Adipocyte (in vitro differentiated cells): ENCODE results near the gene NFATC4.
"Not testable (repeated sequence)": the region's sequence is repeated elsewhere in the genome, so short reads cannot be mapped to it uniquely, and the experiment has no call there.

Experiments used
- DNase-seq: peaks from one replicate; pipeline ENCODE4 v3.0.0-alpha.2; 2015; ENCODE audit warnings: low read depth
- H3K27me3 ChIP-seq: replicated peaks from 2 replicates; pipeline ENCODE4 v1.7.0; 2013; ENCODE audit warnings: mild to moderate bottlenecking, low read length, moderate library complexity; ENCODE audit not compliant: control insufficient read depth, insufficient read depth
- H3K36me3 ChIP-seq: 2 replicates; pipeline ENCODE4 v1.7.0; 2013; ENCODE audit warnings: low read length, mild to moderate bottlenecking, moderate library complexity; ENCODE audit not compliant: control insufficient read depth, insufficient read depth, severe bottlenecking
- H3K4me1 ChIP-seq: 2 replicates; pipeline ENCODE4 v1.7.0; 2013; ENCODE audit warnings: mild to moderate bottlenecking, low read length, moderate library complexity; ENCODE audit not compliant: control insufficient read depth, insufficient read depth
- H3K4me3 ChIP-seq: 2 replicates; pipeline ENCODE4 v1.7.0; 2013; ENCODE audit warnings: mild to moderate bottlenecking, low read length, moderate library complexity
- H3K9ac ChIP-seq: 2 replicates; pipeline ENCODE4 v1.7.0; 2013; ENCODE audit warnings: mild to moderate bottlenecking, low read length, moderate library complexity
- H3K9me3 ChIP-seq: 2 replicates; pipeline ENCODE4 v1.7.0; 2013; ENCODE audit warnings: mild to moderate bottlenecking, low read length, moderate library complexity; ENCODE audit not compliant: control insufficient read depth

The NFATC4 gene

DNA sequence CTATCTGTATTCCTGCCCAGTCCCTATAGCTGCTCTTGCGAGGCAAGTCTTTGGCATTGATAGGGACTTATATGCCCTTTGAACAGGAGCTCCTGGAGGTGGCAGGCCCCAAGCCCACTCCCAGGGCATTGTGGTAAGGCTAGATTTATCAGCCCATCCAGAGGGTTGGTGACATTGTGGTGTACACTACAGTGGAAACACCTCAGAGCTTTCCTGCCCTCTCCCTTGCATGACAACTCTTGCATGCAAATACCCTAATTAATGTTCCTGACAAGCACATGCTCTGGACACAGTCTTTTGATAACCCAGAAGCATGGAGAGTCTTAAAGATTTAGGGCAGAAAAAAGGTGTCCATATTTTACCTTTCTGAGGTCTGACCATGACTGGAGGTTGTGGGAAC, 27.4 kb upstream of the NFATC4 start:
- H3K4me3 ChIP-seq, result no peak overlapping the region
- no peaks in the 10 kb centered on the region for H3K9me3 ChIP-seq
- peaks cover 4% of the 10 kb centered on the region for H3K27me3 ChIP-seq
- no peaks in the 10 kb centered on the region for H3K36me3 ChIP-seq
- no peak for DNase-seq
- no peak overlapping the region for H3K9ac ChIP-seq
- H3K4me1 ChIP-seq, result peaks cover 10% of the 10 kb centered on the region

- Histone ChIP-seq H3K36me3 (no peaks in the 10 kb centered on the region), H3K9me3 (no peaks in the 10 kb centered on the region), H3K4me3 (no peak overlapping the region), H3K9ac (no peak overlapping the region), H3K4me1 (peaks cover 10% of the 10 kb centered on the region), H3K27me3 (peaks cover 4% of the 10 kb centered on the region)
- DNase-seq, result no peak
Observed at GRCh38 chr14:24342889-24343288, 25.1 kb upstream of the NFATC4 start.

DNA sequence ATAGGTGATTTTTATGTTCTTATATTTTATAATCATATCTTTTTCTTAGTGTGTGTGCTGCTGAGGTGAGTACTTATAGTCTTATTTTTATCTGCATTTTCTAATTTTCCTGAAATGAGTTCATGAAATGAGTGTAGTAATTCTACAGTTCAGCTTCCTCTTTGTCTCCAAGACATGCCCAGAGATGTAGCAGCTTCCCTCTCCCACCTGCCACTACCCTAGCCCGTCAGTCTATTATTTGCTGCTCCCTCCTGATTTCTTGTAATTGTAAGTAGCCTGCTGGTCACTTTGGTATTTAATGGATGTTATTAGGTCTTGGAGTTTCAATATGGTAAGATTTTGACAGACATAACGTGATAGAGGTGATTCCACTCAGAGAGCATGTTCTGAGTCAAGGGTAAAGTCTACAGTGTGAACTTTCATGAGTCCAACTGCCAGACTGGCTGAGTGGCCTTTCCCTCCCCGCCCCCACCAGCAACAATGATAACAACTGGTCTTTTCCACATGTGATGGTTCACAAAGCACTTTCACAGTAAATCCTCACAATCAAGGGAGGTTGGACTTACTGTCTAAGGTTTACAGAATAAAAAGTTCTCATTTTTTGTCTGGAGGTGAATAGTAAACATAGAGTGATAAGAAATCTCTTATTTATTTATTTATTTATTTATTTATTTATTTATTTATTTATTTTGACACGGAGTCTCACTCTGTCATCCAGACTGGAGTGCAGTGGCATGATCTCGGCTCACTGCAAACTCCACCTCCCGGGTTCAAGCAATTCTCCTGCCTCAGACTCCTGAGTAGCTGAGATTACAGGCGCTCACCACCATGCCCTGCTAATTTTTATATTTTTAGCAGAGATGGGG, 24.0 kb upstream of the NFATC4 start:
- no peak for DNase-seq
- H3K9me3 ChIP-seq, result no peaks in the 10 kb centered on the region
- H3K4me3 ChIP-seq, result no peak overlapping the region
- H3K27me3 ChIP-seq, result no peaks in the 10 kb centered on the region
- peaks cover 6% of the 10 kb centered on the region for H3K4me1 ChIP-seq
- no peaks in the 10 kb centered on the region for H3K36me3 ChIP-seq
- no peak overlapping the region for H3K9ac ChIP-seq

DNA sequence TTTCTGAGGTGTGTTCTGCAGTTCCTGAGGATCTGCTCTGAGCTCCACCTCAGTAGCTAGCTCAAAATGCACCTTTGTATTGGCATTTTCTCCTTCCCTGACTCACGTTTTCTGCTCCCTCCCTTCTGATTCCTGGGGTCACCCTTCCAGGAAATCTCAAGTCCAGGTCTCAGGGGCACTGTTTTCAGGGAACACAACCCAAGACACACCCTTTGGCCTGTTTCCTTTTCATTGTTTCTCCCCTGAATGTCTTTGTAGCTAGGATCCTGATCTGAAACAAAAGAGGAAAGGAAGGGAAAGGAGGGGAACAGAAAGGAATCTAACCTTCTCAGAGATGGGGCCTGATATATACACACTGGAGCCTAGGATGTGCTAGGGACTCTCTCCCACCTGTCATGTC, 20.9 kb upstream of the NFATC4 start:
- H3K9ac ChIP-seq, result no peak overlapping the region
- DNase-seq, result no peak
- H3K4me3 ChIP-seq, result no peak overlapping the region
- H3K27me3 ChIP-seq, result no peaks in the 10 kb centered on the region
- peaks cover 14% of the 10 kb centered on the region for H3K4me1 ChIP-seq
- H3K36me3 ChIP-seq, result no peaks in the 10 kb centered on the region
- no peaks in the 10 kb centered on the region for H3K9me3 ChIP-seq

DNA sequence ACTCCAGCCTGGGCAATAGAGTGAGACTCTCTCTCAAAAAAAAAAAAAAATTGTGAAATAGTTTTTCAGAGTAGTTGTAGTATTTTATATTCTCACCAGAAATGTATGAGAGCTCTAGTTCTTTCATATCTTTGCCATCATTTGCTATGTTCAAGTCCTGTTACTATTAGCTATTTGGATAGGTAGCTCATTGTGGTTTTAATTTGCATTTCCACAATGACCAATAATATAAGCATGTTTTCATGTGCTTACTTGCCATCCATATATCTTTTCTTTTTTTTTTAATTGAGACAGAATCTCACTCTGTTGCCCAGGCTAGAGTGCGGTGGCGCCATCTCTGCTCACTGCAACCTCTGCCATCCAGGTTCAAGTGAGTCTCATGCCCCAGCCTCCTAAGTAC, 19.8 kb upstream of the NFATC4 start:
- Histone ChIP-seq H3K4me3 (no peak overlapping the region), H3K9me3 (no peaks in the 10 kb centered on the region), H3K36me3 (no peaks in the 10 kb centered on the region), H3K9ac (no peak overlapping the region), H3K27me3 (no peaks in the 10 kb centered on the region), H3K4me1 (peaks cover 15% of the 10 kb centered on the region)
- no peak for DNase-seq

DNA sequence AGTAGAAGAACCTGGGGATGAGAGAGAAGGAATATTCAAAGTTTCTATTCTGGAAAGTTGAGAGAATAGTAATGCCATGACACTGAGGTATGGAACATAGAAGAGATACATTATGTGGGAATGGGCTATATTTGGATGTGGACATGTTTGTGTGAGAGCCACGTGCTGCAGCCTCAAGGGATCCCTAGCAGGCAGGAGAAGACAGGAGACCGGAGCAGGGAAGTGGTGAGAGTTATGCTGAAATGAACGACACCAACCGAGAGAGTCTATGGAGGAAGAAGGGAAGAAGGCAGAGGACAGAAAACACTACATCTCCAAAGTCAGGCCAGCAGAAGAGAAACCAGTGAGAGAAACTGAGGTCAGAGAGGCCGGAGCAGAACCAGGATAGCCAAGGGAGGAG, 18.2 kb upstream of the NFATC4 start:
- no peaks in the 10 kb centered on the region for H3K27me3 ChIP-seq
- H3K9me3 ChIP-seq, result no peaks in the 10 kb centered on the region
- no peak overlapping the region for H3K4me3 ChIP-seq
- no peak overlapping the region for H3K9ac ChIP-seq
- H3K4me1 ChIP-seq, result peaks cover 24% of the 10 kb centered on the region
- no peak for DNase-seq
- no peaks in the 10 kb centered on the region for H3K36me3 ChIP-seq

DNA sequence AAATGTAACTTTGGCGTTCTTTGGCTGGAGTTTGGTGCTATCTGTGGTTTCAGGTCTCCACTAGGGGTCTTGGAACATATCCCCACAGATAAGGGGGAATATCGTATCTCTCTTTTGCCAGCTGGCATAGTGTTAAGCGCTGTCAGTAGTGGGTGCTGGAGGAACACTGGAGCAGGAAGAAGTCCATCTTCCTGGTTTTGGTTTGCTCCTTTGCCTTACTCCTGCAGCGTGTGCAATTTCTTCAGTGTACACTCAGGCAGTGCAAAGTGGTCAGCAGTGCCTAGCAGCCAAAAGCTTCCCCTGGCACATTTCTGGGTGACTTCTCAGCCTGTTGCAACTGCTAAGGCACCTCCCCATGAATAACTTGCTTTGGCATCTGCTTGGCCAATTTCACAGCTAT, 16.5 kb upstream of the NFATC4 start:
- Histone ChIP-seq H3K27me3 (no peaks in the 10 kb centered on the region), H3K9ac (peak overlapping the region; percentile 22), H3K9me3 (no peaks in the 10 kb centered on the region), H3K4me1 (peaks cover 24% of the 10 kb centered on the region), H3K4me3 (peak overlapping the region; percentile 13), H3K36me3 (no peaks in the 10 kb centered on the region)
- peak; percentile 77 for DNase-seq

DNA sequence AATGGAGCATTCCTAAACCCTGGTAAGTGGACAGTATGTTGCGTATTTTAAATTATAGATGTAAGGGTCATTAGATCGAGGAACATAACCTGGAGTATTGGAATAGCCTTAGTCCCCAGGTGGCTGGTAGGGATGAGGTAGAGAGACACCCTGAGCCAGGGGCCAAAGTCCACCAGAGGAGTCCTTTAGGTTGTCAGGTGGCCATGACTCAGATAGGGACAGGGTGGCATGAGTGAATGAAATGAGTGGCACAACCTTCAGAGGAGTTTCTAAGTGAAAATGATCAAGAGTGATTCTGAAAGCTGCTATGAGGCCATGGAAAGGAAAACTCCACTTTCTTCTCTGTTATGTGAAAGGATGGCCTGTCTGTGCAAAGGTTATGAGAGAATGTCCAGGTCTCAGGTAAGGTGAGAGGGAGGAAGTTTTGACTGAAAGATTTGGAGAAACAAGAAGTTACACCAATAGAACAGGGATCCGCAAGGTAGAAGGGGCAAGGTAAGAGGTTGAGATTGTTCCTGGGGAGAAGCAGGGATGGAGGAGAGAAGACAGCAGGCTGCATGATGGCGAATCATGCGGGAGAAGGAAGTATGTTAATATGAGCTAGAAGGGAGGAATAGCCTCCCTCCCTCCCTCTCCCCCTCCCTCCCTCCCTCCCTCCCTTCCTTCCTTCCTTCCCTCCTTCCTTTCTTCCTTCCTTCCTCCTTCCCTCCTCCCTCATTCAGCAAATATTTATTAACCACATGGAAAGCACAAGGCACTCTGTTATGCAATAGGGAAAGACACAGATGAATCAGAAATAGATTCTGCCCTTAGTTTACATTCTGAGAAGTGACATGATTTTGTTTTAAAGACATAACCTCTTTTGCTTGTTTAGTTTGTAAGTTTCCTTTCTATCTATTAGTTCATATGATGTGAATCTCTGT, 14.2 kb upstream of the NFATC4 start:
- no peak overlapping the region for H3K4me3 ChIP-seq

DNA sequence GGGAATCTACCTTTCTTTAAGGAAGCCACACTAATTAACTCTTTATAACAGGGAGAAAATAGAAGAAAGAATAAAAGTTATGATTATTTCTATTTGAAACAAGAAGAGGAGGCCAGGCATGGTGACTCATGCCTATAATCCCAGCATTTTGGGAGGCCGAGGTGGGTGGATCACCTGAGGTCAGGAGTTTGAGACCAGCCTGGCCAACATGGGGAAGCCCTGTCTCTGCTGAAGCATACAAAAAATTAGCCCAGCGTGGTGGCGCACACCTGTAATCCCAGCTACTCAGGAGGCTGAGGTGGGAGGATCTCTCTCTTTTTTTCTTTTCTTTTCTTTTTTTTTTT, 13.5 kb upstream of the NFATC4 start:
- H3K9me3 ChIP-seq, H3K4me3 ChIP-seq, DNase-seq, H3K27me3 ChIP-seq, H3K36me3 ChIP-seq: not testable (repeated sequence)
- H3K4me1 ChIP-seq, result peaks cover 24% of the 10 kb centered on the region
- peak overlapping the region; percentile 51 for H3K9ac ChIP-seq

More for the DNA sequence above, 14.2 kb upstream of the NFATC4 start:
- peak; percentile 72 for DNase-seq
- peak overlapping the region; percentile 51 for H3K9ac ChIP-seq
- no peaks in the 10 kb centered on the region for H3K27me3 ChIP-seq
- no peaks in the 10 kb centered on the region for H3K9me3 ChIP-seq
- peaks cover 24% of the 10 kb centered on the region for H3K4me1 ChIP-seq
- H3K36me3 ChIP-seq, result no peaks in the 10 kb centered on the region

DNA sequence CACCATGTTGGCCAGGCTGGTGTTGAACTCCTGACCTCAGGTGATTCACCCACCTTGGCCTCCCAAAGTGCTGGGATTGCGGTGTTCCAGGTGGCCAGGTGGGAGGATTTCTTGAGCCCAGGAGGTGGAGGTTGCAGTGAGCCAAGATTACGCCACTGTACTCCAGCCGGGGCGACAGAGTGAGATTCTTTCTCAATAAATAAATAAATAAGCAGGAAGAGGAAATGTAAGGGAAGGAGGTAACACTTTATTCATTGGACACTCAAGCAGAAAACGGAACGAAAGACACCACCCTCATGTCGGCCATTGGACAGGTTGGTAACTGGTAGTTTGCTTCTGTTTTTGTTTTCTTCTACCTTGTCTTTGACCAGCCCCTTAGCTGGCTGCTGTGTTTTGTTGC, 13.0 kb upstream of the NFATC4 start:
- Histone ChIP-seq H3K4me3 (no peak overlapping the region), H3K36me3 (no peaks in the 10 kb centered on the region), H3K9me3 (no peaks in the 10 kb centered on the region), H3K9ac (no peak overlapping the region), H3K4me1 (peaks cover 24% of the 10 kb centered on the region), H3K27me3 (no peaks in the 10 kb centered on the region)
- DNase-seq, result no peak

DNA sequence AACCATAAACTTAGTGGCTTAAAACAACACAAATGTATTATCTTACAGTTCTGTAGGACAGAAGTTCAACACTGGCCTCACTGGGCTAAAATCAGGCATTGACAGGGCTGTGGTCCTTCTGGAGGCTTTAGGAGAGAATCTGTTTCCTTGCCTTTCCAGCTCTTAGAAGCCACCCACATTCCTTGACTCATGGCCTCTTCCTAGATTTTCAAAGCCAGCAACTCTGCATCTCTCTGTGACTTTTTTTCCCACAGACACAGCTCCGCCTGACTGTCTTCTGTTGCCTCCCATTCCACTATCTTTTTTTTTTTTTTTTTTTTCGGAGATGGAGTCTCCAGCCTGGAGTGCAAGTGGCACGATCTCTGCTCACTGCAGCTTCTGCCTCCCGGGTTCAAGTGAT, 11.8 kb upstream of the NFATC4 start:
- Histone ChIP-seq H3K27me3 (no peaks in the 10 kb centered on the region), H3K9ac (no peak overlapping the region), H3K4me1 (peaks cover 20% of the 10 kb centered on the region), H3K4me3 (no peak overlapping the region), H3K9me3 (no peaks in the 10 kb centered on the region), H3K36me3 (no peaks in the 10 kb centered on the region)
- DNase-seq, result no peak
